GM10248 (cell line): Measurements from ENCODE around the gene CDC42BPG.

Source experiments
- CTCF ChIA-PET: fragments of 300-600 bp; sonication (Branson Sonifier 250); formaldehyde crosslinking; extraction: SDS; loops from one replicate; lab custom pipeline; 2021; ENCODE audit warnings: antibody characterized with exemption; lab: Yijun Ruan, JAX
- POLR2A ChIA-PET: fragments of 350-650 bp; sonication (Branson Sonifier 250); formaldehyde crosslinking; extraction: SDS; loops from one replicate; lab custom pipeline; 2020; ENCODE audit warnings: antibody characterized with exemption; lab: Yijun Ruan, JAX
- DNase-seq: peaks from one replicate; pipeline ENCODE4 v3.0.0; 2012; ENCODE audit errors: extremely low spot score
- TF ChIP-seq, protein P1 (sequence below): IDR thresholded peaks from 2 replicates; pipeline ENCODE4 v1.5.1; 2012; ENCODE audit warnings: mild to moderate bottlenecking, low read depth; ENCODE audit errors: extremely low read depth, missing control alignments, control extremely low read depth

CDC42BPG gene

DNA sequence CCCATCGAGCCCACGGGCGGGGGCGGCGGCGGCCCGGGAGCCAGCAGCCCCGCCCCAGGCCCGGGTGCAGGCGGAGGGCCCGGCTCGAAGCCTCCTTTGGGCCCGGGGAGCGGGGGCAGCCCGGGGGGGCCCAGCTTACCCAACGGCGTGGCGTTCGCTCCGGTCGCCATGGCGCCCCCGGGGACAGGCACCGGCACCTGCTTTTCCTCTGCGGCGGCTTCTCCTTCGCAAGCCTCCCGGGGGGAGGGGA lies 66.3 kb downstream of the CDC42BPG start:
- ChIA-PET CTCF (interaction anchor here (0.6 to 3.6 kb wide), 6 partner anchors 10 to 129 kb away, joined by 3 to 13 read pairs (median 3); partner anchors contain the start of gene PYGM), POLR2A (interaction anchor here (0.9 to 1.1 kb wide), 8 partner anchors 16 to 722 kb away, joined by 3 to 9 read pairs (median 3); partner anchors contain the start of genes EHD1, MALAT1, PYGM and ZNHIT2)
- TF ChIP-seq, protein P1, sequence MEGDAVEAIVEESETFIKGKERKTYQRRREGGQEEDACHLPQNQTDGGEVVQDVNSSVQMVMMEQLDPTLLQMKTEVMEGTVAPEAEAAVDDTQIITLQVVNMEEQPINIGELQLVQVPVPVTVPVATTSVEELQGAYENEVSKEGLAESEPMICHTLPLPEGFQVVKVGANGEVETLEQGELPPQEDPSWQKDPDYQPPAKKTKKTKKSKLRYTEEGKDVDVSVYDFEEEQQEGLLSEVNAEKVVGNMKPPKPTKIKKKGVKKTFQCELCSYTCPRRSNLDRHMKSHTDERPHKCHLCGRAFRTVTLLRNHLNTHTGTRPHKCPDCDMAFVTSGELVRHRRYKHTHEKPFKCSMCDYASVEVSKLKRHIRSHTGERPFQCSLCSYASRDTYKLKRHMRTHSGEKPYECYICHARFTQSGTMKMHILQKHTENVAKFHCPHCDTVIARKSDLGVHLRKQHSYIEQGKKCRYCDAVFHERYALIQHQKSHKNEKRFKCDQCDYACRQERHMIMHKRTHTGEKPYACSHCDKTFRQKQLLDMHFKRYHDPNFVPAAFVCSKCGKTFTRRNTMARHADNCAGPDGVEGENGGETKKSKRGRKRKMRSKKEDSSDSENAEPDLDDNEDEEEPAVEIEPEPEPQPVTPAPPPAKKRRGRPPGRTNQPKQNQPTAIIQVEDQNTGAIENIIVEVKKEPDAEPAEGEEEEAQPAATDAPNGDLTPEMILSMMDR: no peak
- no peak for DNase-seq

DNA sequence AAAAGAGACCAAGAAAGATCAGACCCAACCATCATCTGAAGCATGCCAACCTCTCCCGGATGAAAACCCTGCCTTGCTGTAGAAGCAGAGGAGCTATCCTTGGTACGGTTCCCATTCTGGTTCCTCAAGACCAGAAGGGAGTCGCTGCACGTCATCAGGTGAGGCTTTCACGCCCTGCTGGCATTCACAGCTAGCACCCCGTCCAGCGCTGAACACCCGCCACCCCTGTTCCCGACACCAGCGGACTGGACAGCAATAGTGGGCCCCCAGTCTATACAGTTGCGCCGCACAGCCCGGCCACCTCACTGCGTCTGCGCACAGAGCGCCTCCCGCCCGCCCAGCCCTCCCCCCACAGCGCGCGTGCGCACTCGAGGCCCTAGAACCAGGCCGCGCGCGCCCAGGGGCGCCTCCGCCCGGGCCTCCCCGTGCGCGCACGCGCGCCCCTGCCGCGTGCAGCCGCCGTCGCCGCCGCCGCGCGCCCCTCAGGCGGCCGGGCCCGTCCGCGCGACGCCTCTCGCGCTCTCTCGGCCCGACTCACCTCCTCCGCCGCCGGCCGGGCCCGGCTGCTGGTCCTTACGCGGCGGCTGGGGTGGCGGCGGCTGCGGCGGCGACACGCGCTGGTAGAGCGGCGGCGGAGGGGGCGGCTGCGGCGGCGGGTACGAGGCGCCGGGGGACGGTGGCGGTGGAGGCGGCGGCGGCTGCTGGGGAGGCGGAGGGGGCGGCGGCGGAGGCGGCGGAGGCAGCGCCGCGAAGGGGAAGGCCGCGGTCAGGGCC lies 66.8 kb downstream of the CDC42BPG start:
- CTCF ChIA-PET: interaction anchor here (1.1 to 3.6 kb wide), 3 partner anchors 9 to 21 kb away, joined by 3 to 13 read pairs (median 5); no protein-coding TSS in a partner anchor
- peak; percentile 93 for DNase-seq

GRCh38 chr11:64776875-64777274 lies 67.6 kb downstream of the CDC42BPG start:
- TF ChIP-seq, protein P1: no peak
- CTCF ChIA-PET: interaction anchor here (1.0 to 3.6 kb wide), 5 partner anchors 9 to 88 kb away, joined by 3 to 13 read pairs (median 4); no protein-coding TSS in a partner anchor
- no peak for DNase-seq
- POLR2A ChIA-PET: no interaction called here

More for the DNA sequence above, 66.8 kb downstream of the CDC42BPG start:
- TF ChIP-seq, protein P1: no peak
- POLR2A ChIA-PET: no interaction called here

GRCh38 chr11:64776425-64776824 lies 68.0 kb downstream of the CDC42BPG start:
- TF ChIP-seq, protein P1: no peak
- ChIA-PET POLR2A (no interaction called here), CTCF (interaction anchor here (0.7 to 3.6 kb wide), 5 partner anchors 9 to 88 kb away, joined by 3 to 13 read pairs (median 3); no protein-coding TSS in a partner anchor)
- DNase-seq: no peak

DNA sequence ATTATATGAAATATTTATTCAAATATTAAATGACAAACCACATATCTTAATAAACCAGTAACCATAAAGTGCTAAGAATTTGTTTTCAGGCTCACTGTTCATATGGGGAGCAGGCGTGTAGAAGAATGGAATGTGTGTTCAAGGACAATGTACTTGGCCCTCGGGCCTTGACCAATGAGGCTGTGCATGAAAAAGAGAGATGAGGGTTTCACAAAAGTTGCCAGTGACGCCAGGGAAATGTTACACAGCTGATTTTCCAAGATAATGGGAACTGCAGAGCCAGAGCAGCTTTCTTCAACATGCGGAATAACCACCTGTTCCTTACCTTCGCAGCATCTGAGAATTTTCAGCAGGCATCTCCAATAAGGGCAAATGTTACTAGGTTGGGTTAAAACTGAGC lies 70.3 kb downstream of the CDC42BPG start:
- no peak for DNase-seq
- ChIA-PET CTCF (interaction anchor here (0.8 to 1.4 kb wide), 3 partner anchors 10 to 12 kb away, joined by 3 read pairs; no protein-coding TSS in a partner anchor), POLR2A (interaction anchor here (0.6 to 1.1 kb wide), 5 partner anchors 11 to 670 kb away, joined by 3 to 5 read pairs (median 4); partner anchors contain the start of genes PYGM and RASGRP2)
- TF ChIP-seq, protein P1: no peak
